ENCODE measurements around the gene KATNB1. TPM values are rescaled to one million over a fixed set of nuclear protein-coding genes. Genes with fewer than 3 reads are reported as not detected.

Gene KATNB1
- total and polyA plus RNA-seq, 4 donors = 14.9 to 39.3 (median 20.1) TPM

- peaks cover 0 to 32% (median 2%) of the 10 kb centered on the region in 4 donors for H3K36me3 ChIP-seq (ENCODE audit: control insufficient read depth in 4 of 4, insufficient read depth in 4 of 4, low read length in 4 of 4)
- H3K4me3 ChIP-seq = no peak overlapping the region
- DNase-seq = no peak
- H3K9me3 ChIP-seq (ENCODE audit: control insufficient read depth in 4 of 4, insufficient read depth in 3 of 4, low read length in 3 of 4) = no peaks in the 10 kb centered on the region
- H3K9ac ChIP-seq (ENCODE audit: insufficient read depth in 1 of 2, low read length in 2 of 2) = no peak overlapping the region
- no peak overlapping the region for H3K27ac ChIP-seq (ENCODE audit: low read depth in 1 of 2, low read length in 1 of 2)
- no peaks in the 10 kb centered on the region for H3K27me3 ChIP-seq (ENCODE audit: control insufficient read depth in 3 of 3, insufficient read depth in 3 of 3, low read length in 2 of 3)
- TF ChIP-seq, protein P1, sequence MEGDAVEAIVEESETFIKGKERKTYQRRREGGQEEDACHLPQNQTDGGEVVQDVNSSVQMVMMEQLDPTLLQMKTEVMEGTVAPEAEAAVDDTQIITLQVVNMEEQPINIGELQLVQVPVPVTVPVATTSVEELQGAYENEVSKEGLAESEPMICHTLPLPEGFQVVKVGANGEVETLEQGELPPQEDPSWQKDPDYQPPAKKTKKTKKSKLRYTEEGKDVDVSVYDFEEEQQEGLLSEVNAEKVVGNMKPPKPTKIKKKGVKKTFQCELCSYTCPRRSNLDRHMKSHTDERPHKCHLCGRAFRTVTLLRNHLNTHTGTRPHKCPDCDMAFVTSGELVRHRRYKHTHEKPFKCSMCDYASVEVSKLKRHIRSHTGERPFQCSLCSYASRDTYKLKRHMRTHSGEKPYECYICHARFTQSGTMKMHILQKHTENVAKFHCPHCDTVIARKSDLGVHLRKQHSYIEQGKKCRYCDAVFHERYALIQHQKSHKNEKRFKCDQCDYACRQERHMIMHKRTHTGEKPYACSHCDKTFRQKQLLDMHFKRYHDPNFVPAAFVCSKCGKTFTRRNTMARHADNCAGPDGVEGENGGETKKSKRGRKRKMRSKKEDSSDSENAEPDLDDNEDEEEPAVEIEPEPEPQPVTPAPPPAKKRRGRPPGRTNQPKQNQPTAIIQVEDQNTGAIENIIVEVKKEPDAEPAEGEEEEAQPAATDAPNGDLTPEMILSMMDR (IDR thresholded peaks at IDR 0.05; ENCODE audit: control extremely low read depth, extremely low read depth) = no peak
- WGBS, 2 donors = 95 to 97% methylated on average over 3 of the region's 3 CpGs
- no peaks in the 10 kb centered on the region for H3K4me1 ChIP-seq (ENCODE audit: control insufficient read depth in 5 of 5, insufficient read depth in 5 of 5, low read length in 5 of 5)
- ATAC-seq (ENCODE audit: insufficient read depth, low FRiP score) = no peak
These were observed 13.6 kb downstream of the KATNB1 start for GRCh38 chr16:57749101-57749692.

- 89 to 90% methylated on average over 5 of the region's 5 CpGs for WGBS, 2 donors
These were observed 14.4 kb downstream of the KATNB1 start for GRCh38 chr16:57749856-57750452.

DNA sequence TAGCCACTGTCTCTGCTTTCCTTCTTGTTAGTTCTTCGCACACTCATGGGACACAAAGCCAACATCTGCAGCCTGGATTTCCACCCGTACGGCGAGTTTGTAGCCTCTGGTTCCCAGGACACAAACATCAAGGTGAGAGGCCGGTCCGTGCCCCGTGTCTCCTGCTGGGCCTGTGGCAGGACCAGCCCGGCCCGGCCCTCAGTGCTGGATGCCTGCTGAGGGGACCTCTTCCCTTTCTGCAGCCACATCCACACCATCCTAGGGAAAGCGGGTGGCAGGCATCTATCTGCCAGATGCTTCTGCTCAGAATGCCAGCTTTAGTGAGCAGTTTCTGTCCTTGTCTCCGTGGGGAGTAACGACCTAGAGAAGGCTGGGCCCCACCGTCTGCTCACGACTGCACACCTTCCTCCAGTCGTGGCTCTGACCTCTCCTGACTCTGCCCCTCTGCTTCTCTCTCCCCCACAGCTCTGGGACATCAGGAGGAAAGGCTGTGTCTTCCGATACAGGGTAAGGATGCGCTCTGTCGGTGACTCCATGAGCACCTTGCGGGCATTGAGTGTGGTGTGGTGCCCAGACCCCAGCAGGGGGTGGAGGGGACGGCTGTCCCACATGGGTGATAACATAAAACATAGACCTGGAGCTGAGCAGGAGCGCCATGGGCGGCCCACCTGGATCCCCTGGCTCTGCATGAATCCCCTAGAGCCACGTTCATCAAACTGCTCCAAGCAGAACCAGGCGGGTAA is 15.4 kb downstream of the KATNB1 start:
- H3K27me3 ChIP-seq (ENCODE audit: control insufficient read depth in 3 of 3, insufficient read depth in 3 of 3, low read length in 2 of 3) = no peaks in the 10 kb centered on the region
- H3K4me1 ChIP-seq (ENCODE audit: control insufficient read depth in 5 of 5, insufficient read depth in 5 of 5, low read length in 5 of 5) = no peaks in the 10 kb centered on the region
- no peak overlapping the region for H3K9ac ChIP-seq (ENCODE audit: insufficient read depth in 1 of 2, low read length in 2 of 2)
- TF ChIP-seq, protein P1 (IDR thresholded peaks at IDR 0.05; ENCODE audit: control extremely low read depth, extremely low read depth) = no peak
- H3K36me3 ChIP-seq (ENCODE audit: control insufficient read depth in 4 of 4, insufficient read depth in 4 of 4, low read length in 4 of 4) = peaks cover 0 to 42% (median under 1%) of the 10 kb centered on the region in 4 donors
- ATAC-seq (ENCODE audit: insufficient read depth, low FRiP score) = no peak
- no peaks in the 10 kb centered on the region for H3K9me3 ChIP-seq (ENCODE audit: control insufficient read depth in 4 of 4, insufficient read depth in 3 of 4, low read length in 3 of 4)
- 93 to 95% methylated on average over 24 of the region's 24 CpGs for WGBS, 2 donors
- no peak for DNase-seq
- no peak overlapping the region for H3K27ac ChIP-seq (ENCODE audit: low read depth in 1 of 2, low read length in 1 of 2)
- no peak overlapping the region for H3K4me3 ChIP-seq

More at GRCh38 chr16:57749856-57750452, 14.4 kb downstream of the KATNB1 start:
- ATAC-seq (ENCODE audit: insufficient read depth, low FRiP score) (no peak), DNase-seq (no peak)
- Histone ChIP-seq H3K36me3 (ENCODE audit: control insufficient read depth in 4 of 4, insufficient read depth in 4 of 4, low read length in 4 of 4) (peaks cover 0 to 33% (median 0%) of the 10 kb centered on the region in 4 donors), H3K4me1 (ENCODE audit: control insufficient read depth in 5 of 5, insufficient read depth in 5 of 5, low read length in 5 of 5) (no peaks in the 10 kb centered on the region), H3K27me3 (ENCODE audit: control insufficient read depth in 3 of 3, insufficient read depth in 3 of 3, low read length in 2 of 3) (no peaks in the 10 kb centered on the region), H3K27ac (ENCODE audit: low read depth in 1 of 2, low read length in 1 of 2) (no peak overlapping the region), H3K9me3 (ENCODE audit: control insufficient read depth in 4 of 4, insufficient read depth in 3 of 4, low read length in 3 of 4) (no peaks in the 10 kb centered on the region), H3K9ac (ENCODE audit: insufficient read depth in 1 of 2, low read length in 2 of 2) (no peak overlapping the region), H3K4me3 (no peak overlapping the region)
- TF ChIP-seq, protein P1 (IDR thresholded peaks at IDR 0.05; ENCODE audit: control extremely low read depth, extremely low read depth) = no peak

Data from lung (tissue), 12 donors.